GM12878 (cell line): Measurements from ENCODE around the gene MFSD12. TPM values are rescaled to one million over a fixed set of nuclear protein-coding genes. Genes with fewer than 3 reads are reported as not detected.

ENCODE experiments used
- ATF7 ChIP-seq: fragments of 450-650 bp; IDR thresholded peaks from 2 replicates; pipeline ENCODE4 v1.6.1; 2016; ENCODE audit warnings: low read depth, mild to moderate bottlenecking
- CBX3 ChIP-seq: fragments of 200-600 bp; sonication (generic); IDR thresholded peaks from 2 replicates; pipeline ENCODE4 v1.6.1; 2016; ENCODE audit warnings: low read depth, borderline replicate concordance
- CBX5 ChIP-seq: sonication (generic); IDR thresholded peaks from 2 replicates; pipeline ENCODE4 v1.6.1; 2016; ENCODE audit warnings: low read depth, moderate library complexity, mild to moderate bottlenecking, inconsistent platforms
- CEBPB ChIP-seq, 2 experiments: fragments of 150-350 bp in 1 of 2; IDR thresholded peaks; 2 replicates each; pipeline ENCODE4 v1.6.1; 2012 to 2014; ENCODE audit warnings: low read depth in 2 of 2, low read length in 2 of 2, borderline replicate concordance in 1 of 2, inconsistent platforms in 1 of 2
- CHD4 ChIP-seq: fragments of 200-600 bp; sonication (generic); IDR thresholded peaks from 2 replicates; pipeline ENCODE4 v1.6.1; 2016; ENCODE audit warnings: mild to moderate bottlenecking
- DPF2 ChIP-seq: fragments of 450-650 bp; IDR thresholded peaks from 2 replicates; pipeline ENCODE4 v1.6.1; 2017; ENCODE audit warnings: mild to moderate bottlenecking
- EP300 ChIP-seq, 2 experiments: fragments of 150-350 bp in 1 of 2; IDR thresholded peaks; 2 replicates each; pipeline ENCODE4 v1.6.1; 2011 to 2012; ENCODE audit warnings: low read depth in 2 of 2, low read length in 2 of 2, borderline replicate concordance in 1 of 2, improper control_type of control experiment in 1 of 2, inconsistent platforms in 1 of 2; ENCODE audit not compliant: control insufficient read depth in 1 of 2
- FOXM1 ChIP-seq: IDR thresholded peaks from 2 replicates; pipeline ENCODE4 v1.6.1; 2012; ENCODE audit warnings: low read depth, mild to moderate bottlenecking, inconsistent platforms, low read length, moderate library complexity
- GABPA ChIP-seq: IDR thresholded peaks from 2 replicates; pipeline ENCODE4 v1.6.1; 2014; ENCODE audit warnings: antibody characterized with exemption, low read depth, mild to moderate bottlenecking, inconsistent platforms
- GATAD2B ChIP-seq: fragments of 450-650 bp; conservative IDR thresholded peaks from 2 replicates; pipeline ENCODE4 v1.6.1; 2017; ENCODE audit warnings: low read depth, mild to moderate bottlenecking, moderate library complexity
- HDGF ChIP-seq: fragments of 450-650 bp; IDR thresholded peaks from 2 replicates; pipeline ENCODE4 v1.6.1; 2016; ENCODE audit warnings: antibody characterized with exemption
- LARP7 ChIP-seq: fragments of 450-650 bp; IDR thresholded peaks from 2 replicates; pipeline ENCODE4 v1.6.1; 2017; ENCODE audit warnings: mild to moderate bottlenecking
- MEF2B ChIP-seq: fragments of 450-650 bp; IDR thresholded peaks from 2 replicates; pipeline ENCODE4 v1.6.1; 2018; ENCODE audit warnings: mild to moderate bottlenecking, moderate library complexity; ENCODE audit not compliant: partially characterized antibody, poor library complexity, severe bottlenecking
- MTA2 ChIP-seq: fragments of 450-650 bp; IDR thresholded peaks from 2 replicates; pipeline ENCODE4 v1.6.1; 2016; ENCODE audit warnings: low read depth, mild to moderate bottlenecking, moderate library complexity
- MYB ChIP-seq: fragments of 150-350 bp; IDR thresholded peaks from 2 replicates; pipeline ENCODE4 v1.6.1; 2014; ENCODE audit warnings: mild to moderate bottlenecking, low read depth, low read length, borderline replicate concordance
- NR2C1 ChIP-seq: fragments of 450-650 bp; IDR thresholded peaks from 2 replicates; pipeline ENCODE4 v1.6.1; 2017; ENCODE audit warnings: antibody characterized with exemption, mild to moderate bottlenecking, moderate library complexity
- PAX5 ChIP-seq: IDR thresholded peaks from 2 replicates; pipeline ENCODE4 v1.6.1; 2011; ENCODE audit warnings: low read depth, low read length, borderline replicate concordance
- PAX8 ChIP-seq: fragments of 450-650 bp; IDR thresholded peaks from 2 replicates; pipeline ENCODE4 v1.6.1; 2017; ENCODE audit warnings: mild to moderate bottlenecking, moderate library complexity
- PKNOX1 ChIP-seq: fragments of 450-650 bp; IDR thresholded peaks from 2 replicates; pipeline ENCODE4 v1.6.1; 2016; ENCODE audit warnings: mild to moderate bottlenecking
- POLR2AphosphoS5 ChIP-seq: IDR thresholded peaks from 2 replicates; pipeline ENCODE4 v1.6.1; 2011; ENCODE audit warnings: mild to moderate bottlenecking, low read length, inconsistent platforms
- RB1 ChIP-seq: fragments of 450-650 bp; formaldehyde crosslinking; IDR thresholded peaks from 2 replicates; pipeline ENCODE4 v1.6.1; 2017; ENCODE audit warnings: mild to moderate bottlenecking, borderline replicate concordance
- RCOR1 ChIP-seq: conservative IDR thresholded peaks from 2 replicates; pipeline ENCODE4 v1.6.1; 2012; ENCODE audit warnings: low read depth, low read length, improper control_type of control experiment
- RFX5 ChIP-seq: IDR thresholded peaks from 2 replicates; pipeline ENCODE4 v1.6.1; 2011; ENCODE audit warnings: low read depth, low read length, improper control_type of control experiment
- SP1 ChIP-seq: IDR thresholded peaks from one replicate; pipeline ENCODE4 v1.6.1; 2011; ENCODE audit warnings: low read depth, low read length
- STAT1 ChIP-seq: fragments of 450-650 bp; conservative IDR thresholded peaks from 2 replicates; pipeline ENCODE4 v1.6.1; 2014; ENCODE audit warnings: antibody characterized with exemption, mild to moderate bottlenecking
- TARDBP ChIP-seq: IDR thresholded peaks from 2 replicates; pipeline ENCODE4 v1.6.1; 2016; ENCODE audit warnings: borderline replicate concordance
- TBL1XR1 ChIP-seq: IDR thresholded peaks from 2 replicates; pipeline ENCODE4 v1.6.1; 2012; ENCODE audit warnings: low read depth, low read length, improper control_type of control experiment
- TCF3 ChIP-seq: IDR thresholded peaks from 2 replicates; pipeline ENCODE4 v1.6.1; 2012; ENCODE audit warnings: low read depth, mild to moderate bottlenecking, low read length, borderline replicate concordance; ENCODE audit not compliant: insufficient read depth
- ZNF274 ChIP-seq: IDR thresholded peaks from one replicate; pipeline ENCODE4 v1.8.0; 2011; ENCODE audit not compliant: insufficient read length, insufficient read depth
- ZNF384 ChIP-seq: IDR thresholded peaks from 2 replicates; pipeline ENCODE4 v1.6.1; 2012; ENCODE audit warnings: low read depth, mild to moderate bottlenecking, low read length, improper control_type of control experiment, borderline replicate concordance
- ZNF622 ChIP-seq: fragments of 450-650 bp; IDR thresholded peaks from 2 replicates; pipeline ENCODE4 v1.6.1; 2017; ENCODE audit warnings: mild to moderate bottlenecking, inconsistent platforms
- polyA plus RNA-seq, 11 experiments: library from polyadenylated mRNA; depleted of rRNA in 4 of 11; unstranded in 6 of 11; stranded (reverse) in 5 of 11; fragments of >200 nt; fragmentation: Nextera tagmentation in 4 of 11; fragmentation: Illumina TruSeq in 1 of 11; extraction: Ambion mirVana in 4 of 11; extraction: Trizol in 1 of 11; gene quantifications; 1 replicate in 1 of 11; 2 replicates in 10 of 11; pipeline versions ENCODE4 v1.2.1 to v1.2.3, GENCODE V29; 2011 to 2016; ENCODE audit warnings: inconsistent platforms in 2 of 11, missing spikeins in 2 of 11, low read depth in 1 of 11
- total RNA-seq, 4 experiments: library from RNA; depleted of rRNA in 3 of 4; stranded (reverse); fragments of >200 nt in 3 of 4; fragmentation: Illumina TruSeq in 1 of 4; extraction: Trizol in 1 of 4; gene quantifications; 2 replicates each; pipeline versions ENCODE4 v1.2.1 to v1.2.3, GENCODE V29; 2013 to 2021
- TF ChIP-seq, protein P1 (sequence below): fragments of 450-650 bp; conservative IDR thresholded peaks from 2 replicates; pipeline ENCODE4 v1.6.1; 2017; ENCODE audit warnings: mild to moderate bottlenecking, moderate library complexity

MFSD12 gene
- total and polyA plus RNA-seq, 10 of the 15 experiments (the other 5 are each of a cell fraction or from before 2014, with no cell fraction given): 0.58 to 65.9 (median 16.8) TPM

DNA sequence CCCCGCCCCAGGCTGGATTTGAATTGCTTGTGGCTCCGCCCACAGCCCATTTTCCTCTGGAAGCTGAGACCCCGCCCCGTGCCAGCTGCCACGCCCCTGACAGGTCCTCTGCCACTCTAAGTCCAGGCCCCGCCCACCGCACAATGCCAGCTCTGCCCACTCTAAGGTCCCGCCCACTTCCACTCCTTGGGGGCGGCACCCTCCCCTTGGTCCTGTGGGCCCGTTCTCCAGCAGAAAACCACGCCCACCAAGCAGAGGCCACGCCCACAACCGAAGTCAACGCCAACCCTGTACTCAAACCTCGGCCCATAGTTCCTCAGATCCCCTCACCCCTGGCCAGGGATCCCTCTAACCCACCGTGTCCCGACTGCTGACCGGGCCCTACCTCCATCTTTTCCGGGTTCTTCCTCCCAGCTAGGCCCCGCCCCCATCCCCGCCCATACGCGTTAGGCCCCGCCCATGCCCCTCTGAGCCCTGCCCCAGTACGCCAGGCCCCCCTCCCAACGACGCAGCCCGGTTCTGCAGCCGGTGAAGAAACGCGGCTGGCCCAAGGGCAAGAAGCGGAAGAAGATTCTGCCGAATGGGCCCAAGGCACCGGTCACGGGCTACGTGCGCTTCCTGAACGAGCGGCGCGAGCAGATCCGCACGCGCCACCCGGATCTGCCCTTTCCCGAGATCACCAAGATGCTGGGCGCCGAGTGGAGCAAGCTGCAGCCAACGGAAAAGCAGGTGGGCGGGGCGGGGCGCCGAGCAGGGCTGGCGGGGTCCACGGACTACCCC is 16.7 kb upstream of the MFSD12 start (continued):
- no peak for TF ChIP-seq MYB
- no peak for TF ChIP-seq GATAD2B
- no peak for TF ChIP-seq RFX5
- 0 out of 2 replicates have a peak, but pooled peaks have one; percentile 29 for TF ChIP-seq DPF2
- TF ChIP-seq NR2C1: no peak
- TF ChIP-seq, protein P1, sequence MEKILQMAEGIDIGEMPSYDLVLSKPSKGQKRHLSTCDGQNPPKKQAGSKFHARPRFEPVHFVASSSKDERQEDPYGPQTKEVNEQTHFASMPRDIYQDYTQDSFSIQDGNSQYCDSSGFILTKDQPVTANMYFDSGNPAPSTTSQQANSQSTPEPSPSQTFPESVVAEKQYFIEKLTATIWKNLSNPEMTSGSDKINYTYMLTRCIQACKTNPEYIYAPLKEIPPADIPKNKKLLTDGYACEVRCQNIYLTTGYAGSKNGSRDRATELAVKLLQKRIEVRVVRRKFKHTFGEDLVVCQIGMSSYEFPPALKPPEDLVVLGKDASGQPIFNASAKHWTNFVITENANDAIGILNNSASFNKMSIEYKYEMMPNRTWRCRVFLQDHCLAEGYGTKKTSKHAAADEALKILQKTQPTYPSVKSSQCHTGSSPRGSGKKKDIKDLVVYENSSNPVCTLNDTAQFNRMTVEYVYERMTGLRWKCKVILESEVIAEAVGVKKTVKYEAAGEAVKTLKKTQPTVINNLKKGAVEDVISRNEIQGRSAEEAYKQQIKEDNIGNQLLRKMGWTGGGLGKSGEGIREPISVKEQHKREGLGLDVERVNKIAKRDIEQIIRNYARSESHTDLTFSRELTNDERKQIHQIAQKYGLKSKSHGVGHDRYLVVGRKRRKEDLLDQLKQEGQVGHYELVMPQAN: no peak
- TF ChIP-seq EP300 (IDR thresholded peaks at IDR 0.05; ENCODE audit: borderline replicate concordance in 1 of 2, control insufficient read depth in 1 of 2, low read depth in 2 of 2, low read length in 2 of 2): no peak
- TF ChIP-seq TBL1XR1: no peak
- peak; percentile 77; the same call in 1 of the 2 replicates for TF ChIP-seq HDGF
- peak; percentile 95 for TF ChIP-seq PKNOX1
- no peak for TF ChIP-seq CBX3
- no peak for TF ChIP-seq FOXM1
- no peak for TF ChIP-seq STAT1
- no peak for TF ChIP-seq ZNF622
- TF ChIP-seq CHD4: no peak
- no peak for TF ChIP-seq ZNF274
- 0 out of 2 replicates have a peak, but pooled peaks have one; percentile 8 for TF ChIP-seq TCF3
- TF ChIP-seq CEBPB (IDR thresholded peaks at IDR 0.05; ENCODE audit: borderline replicate concordance in 1 of 2, low read depth in 2 of 2, low read length in 2 of 2): no peak
- no peak for TF ChIP-seq ZNF384
- TF ChIP-seq CBX5: no peak
- peak; percentile 41 for TF ChIP-seq SP1
- no peak for TF ChIP-seq RB1
- TF ChIP-seq TARDBP: no peak
- TF ChIP-seq ATF7: no peak
- TF ChIP-seq MTA2: no peak
- TF ChIP-seq RCOR1: no peak
- no peak for TF ChIP-seq LARP7
- no peak for TF ChIP-seq GABPA
- no peak for TF ChIP-seq PAX8
- no peak for TF ChIP-seq MEF2B
- no peak for TF ChIP-seq POLR2AphosphoS5
- no peak for TF ChIP-seq PAX5
